ENCODE data around the gene SYK.

The SYK gene

GRCh38 chr9:90825586-90825985, 24.0 kb downstream of the SYK start:
- no peak for DNase-seq (ENCODE audit: low read depth)

GRCh38 chr9:90826326-90827020, 24.9 kb downstream of the SYK start:
- DNase-seq (ENCODE audit: low read depth): no peak

GRCh38 chr9:90827181-90827871, 25.7 kb downstream of the SYK start:
- DNase-seq (ENCODE audit: low read depth): no peak

- no peak for DNase-seq (ENCODE audit: low read depth)
Measured at GRCh38 chr9:90830051-90830450, 28.4 kb downstream of the SYK start.

- no peak for DNase-seq (ENCODE audit: low read depth)
Measured at GRCh38 chr9:90830977-90831376, 29.4 kb downstream of the SYK start.

GRCh38 chr9:90832261-90832660, 30.6 kb downstream of the SYK start:
- no peak for DNase-seq (ENCODE audit: low read depth)

GRCh38 chr9:90834828-90835595, 33.4 kb downstream of the SYK start:
- DNase-seq (ENCODE audit: low read depth): no peak

- DNase-seq (ENCODE audit: low read depth): no peak
Measured at GRCh38 chr9:90836411-90837080, 34.9 kb downstream of the SYK start.

GRCh38 chr9:90838098-90838497, 36.5 kb downstream of the SYK start:
- no peak for DNase-seq (ENCODE audit: low read depth)

- DNase-seq (ENCODE audit: low read depth): no peak
Measured at GRCh38 chr9:90838581-90839154, 37.0 kb downstream of the SYK start.

GRCh38 chr9:90839183-90839728, 37.6 kb downstream of the SYK start:
- DNase-seq (ENCODE audit: low read depth): no peak

- DNase-seq (ENCODE audit: low read depth): no peak
Measured at GRCh38 chr9:90840696-90841095, 39.1 kb downstream of the SYK start.

GRCh38 chr9:90841213-90841612, 39.6 kb downstream of the SYK start:
- DNase-seq (ENCODE audit: low read depth): no peak

GRCh38 chr9:90841615-90842014, 40.0 kb downstream of the SYK start:
- no peak for DNase-seq (ENCODE audit: low read depth)

GRCh38 chr9:90842176-90842777, 40.7 kb downstream of the SYK start:
- no peak for DNase-seq (ENCODE audit: low read depth)

- DNase-seq (ENCODE audit: low read depth): no peak
Measured at GRCh38 chr9:90842996-90843395, 41.4 kb downstream of the SYK start.

GRCh38 chr9:90843525-90843924, 41.9 kb downstream of the SYK start:
- no peak for DNase-seq (ENCODE audit: low read depth)

GRCh38 chr9:90844326-90844725, 42.7 kb downstream of the SYK start:
- no peak for DNase-seq (ENCODE audit: low read depth)

GRCh38 chr9:90846770-90847419, 45.3 kb downstream of the SYK start:
- no peak for DNase-seq (ENCODE audit: low read depth)

GRCh38 chr9:90847971-90848370, 46.4 kb downstream of the SYK start:
- DNase-seq (ENCODE audit: low read depth): no peak

- DNase-seq (ENCODE audit: low read depth): no peak
Measured at GRCh38 chr9:90848866-90849265, 47.2 kb downstream of the SYK start.
